GM18505 (cell line): ENCODE data around the gene VSIG10L2.

Experiments
- ATAC-seq: cut with Tn5 transposase; IDR thresholded peaks from one replicate; pipeline ENCODE4 v1.9.1; 2021; ENCODE audit not compliant: unreplicated experiment
- POLR2A ChIP-seq: IDR thresholded peaks from 4 replicates; pipeline ENCODE4 v1.6.1; 2011; ENCODE audit warnings: borderline replicate concordance; ENCODE audit not compliant: insufficient read depth, insufficient read length; ENCODE audit errors: extremely low read depth

VSIG10L2 gene

GRCh38 chr11:125922156-125922555 is 23.7 kb upstream of the VSIG10L2 start:
- no peak for ATAC-seq
- no peak for TF ChIP-seq POLR2A

DNA sequence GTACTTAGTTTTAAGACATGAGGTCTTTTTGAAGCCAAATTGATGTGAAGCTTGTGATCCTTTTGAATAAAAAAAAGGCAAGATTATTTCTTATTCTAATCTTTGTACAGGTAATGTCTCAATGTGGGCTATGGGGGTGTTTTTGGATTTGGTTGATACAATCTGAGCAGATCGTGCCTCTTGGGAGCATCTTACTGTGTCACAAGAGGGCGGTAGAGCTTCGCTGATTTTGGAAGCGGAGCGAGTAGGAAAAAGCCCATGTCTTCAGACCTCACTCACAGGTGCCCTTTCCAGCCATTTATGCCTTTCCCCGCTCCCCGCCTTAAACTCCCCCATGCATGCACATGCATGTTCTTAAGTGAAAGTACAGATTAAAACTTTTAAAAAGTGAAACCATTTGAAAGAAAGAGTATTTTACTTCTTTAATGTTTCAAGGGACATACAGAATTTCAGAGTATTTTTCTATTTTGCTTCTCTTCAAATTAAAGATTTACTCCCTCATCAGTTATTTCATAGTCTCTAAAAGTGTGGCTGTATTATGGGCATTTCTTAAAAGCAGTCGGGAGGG is 22.7 kb upstream of the VSIG10L2 start:
- no peak for TF ChIP-seq POLR2A
- ATAC-seq: no peak

- TF ChIP-seq POLR2A: no peak
- no peak for ATAC-seq
Observed at GRCh38 chr11:125923633-125924032, 22.2 kb upstream of the VSIG10L2 start.

GRCh38 chr11:125924384-125925007 is 21.3 kb upstream of the VSIG10L2 start:
- TF ChIP-seq POLR2A: no peak
- no peak for ATAC-seq

- no peak for TF ChIP-seq POLR2A
- ATAC-seq: no peak
Observed at GRCh38 chr11:125925247-125925740, 20.6 kb upstream of the VSIG10L2 start.

DNA sequence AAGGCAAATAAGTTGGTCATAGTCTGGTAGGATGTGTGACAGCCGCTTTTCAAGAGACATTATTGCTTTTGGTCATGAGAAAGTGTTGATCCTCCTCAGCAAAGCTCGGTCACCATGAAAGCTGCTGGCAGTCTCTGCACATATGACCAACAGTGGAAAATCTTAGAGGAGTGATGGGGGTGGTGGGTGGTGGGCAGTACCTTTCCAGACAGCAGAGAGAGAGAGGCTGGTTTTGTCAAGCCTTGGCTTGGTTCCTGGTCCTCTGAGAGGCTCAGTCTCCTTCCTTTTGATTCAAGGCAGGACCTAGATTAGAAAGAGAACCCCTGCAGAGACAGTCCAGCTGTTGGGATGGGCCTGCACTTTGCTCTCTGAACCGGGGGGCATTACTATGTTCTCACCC is 20.0 kb upstream of the VSIG10L2 start:
- no peak for TF ChIP-seq POLR2A
- ATAC-seq: no peak

GRCh38 chr11:125926682-125927081 is 19.2 kb upstream of the VSIG10L2 start:
- no peak for TF ChIP-seq POLR2A
- ATAC-seq: no peak

- ATAC-seq: no peak
- no peak for TF ChIP-seq POLR2A
Observed at GRCh38 chr11:125929445-125930075, 16.3 kb upstream of the VSIG10L2 start.

- no peak for ATAC-seq
- no peak for TF ChIP-seq POLR2A
Observed at GRCh38 chr11:125930076-125930450, 15.8 kb upstream of the VSIG10L2 start.

- no peak for TF ChIP-seq POLR2A
- ATAC-seq: no peak
Observed at GRCh38 chr11:125931116-125931515, 14.7 kb upstream of the VSIG10L2 start.

DNA sequence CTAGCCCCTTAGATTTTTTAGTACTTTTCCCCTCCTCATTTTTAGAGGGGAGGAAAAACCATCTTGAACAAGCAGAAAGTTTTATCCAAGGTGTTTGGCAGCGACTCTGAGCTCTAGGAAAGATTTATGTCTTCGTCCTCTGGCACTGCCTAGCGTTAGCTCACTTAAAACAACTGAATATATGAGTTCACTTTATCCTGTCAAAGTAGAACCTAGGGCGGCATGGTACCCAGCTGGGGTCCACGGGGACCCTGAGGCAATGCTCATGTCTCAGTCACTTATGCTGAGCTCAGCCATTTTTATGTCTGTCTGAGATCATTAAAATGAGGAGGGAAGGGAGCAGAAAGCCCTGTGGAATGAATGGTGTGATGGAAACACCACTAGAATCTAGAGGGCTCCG is 14.2 kb upstream of the VSIG10L2 start:
- no peak for TF ChIP-seq POLR2A
- ATAC-seq: no peak

DNA sequence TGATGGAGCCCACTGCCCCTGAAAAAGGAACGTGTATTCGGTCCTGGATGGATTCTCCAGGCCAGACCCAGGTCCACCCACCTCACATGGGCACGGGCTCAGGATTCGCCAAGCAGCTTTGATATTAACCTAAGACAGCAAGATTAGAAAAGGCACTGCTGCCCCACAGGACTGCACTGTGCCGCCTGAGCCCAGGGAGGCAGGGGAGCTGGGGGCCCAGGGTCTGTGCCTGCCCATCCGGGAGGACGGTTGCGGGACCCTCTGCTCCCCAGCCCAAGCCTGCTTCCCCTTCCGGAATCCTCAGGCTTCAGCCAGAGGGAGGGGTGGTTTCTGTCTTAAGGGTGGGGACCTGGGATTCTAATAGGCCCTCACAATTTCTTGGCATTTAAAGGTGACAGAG is 13.5 kb upstream of the VSIG10L2 start:
- TF ChIP-seq POLR2A: no peak

GRCh38 chr11:125933030-125933813 is 12.6 kb upstream of the VSIG10L2 start:
- TF ChIP-seq POLR2A: no peak
- no peak for ATAC-seq

More for the DNA sequence above, 13.5 kb upstream of the VSIG10L2 start:
- ATAC-seq: no peak
